D341Med (cell line): ENCODE data around the gene ADAD2.

Source experiments
- DNase-seq: peaks from one replicate; pipeline ENCODE4 v3.0.0; 2012; ENCODE audit warnings: low spot score

The ADAD2 gene

GRCh38 chr16:84176192-84177053 lies 14.5 kb upstream of the ADAD2 start:
- DNase-seq = no peak

- DNase-seq = no peak
These were observed 13.2 kb upstream of the ADAD2 start for GRCh38 chr16:84177741-84178073.

GRCh38 chr16:84178146-84178765 lies 12.7 kb upstream of the ADAD2 start:
- no peak for DNase-seq

GRCh38 chr16:84178892-84179611 lies 11.9 kb upstream of the ADAD2 start:
- DNase-seq = no peak

- no peak for DNase-seq
These were observed 11.2 kb upstream of the ADAD2 start for GRCh38 chr16:84179612-84180320.

- DNase-seq = no peak
These were observed 10.3 kb upstream of the ADAD2 start for GRCh38 chr16:84180519-84181140.

GRCh38 chr16:84181144-84181915 lies 9.6 kb upstream of the ADAD2 start:
- no peak for DNase-seq

- DNase-seq = no peak
These were observed 8.9 kb upstream of the ADAD2 start for GRCh38 chr16:84182104-84182503.

GRCh38 chr16:84182680-84183571 lies 8.0 kb upstream of the ADAD2 start:
- DNase-seq = no peak

- no peak for DNase-seq
These were observed 7.4 kb upstream of the ADAD2 start for GRCh38 chr16:84183572-84183875.

GRCh38 chr16:84183911-84184591 lies 6.9 kb upstream of the ADAD2 start:
- peak; percentile 33 for DNase-seq

GRCh38 chr16:84184775-84185174 lies 6.2 kb upstream of the ADAD2 start:
- peak; percentile 13 for DNase-seq

- DNase-seq = peak; percentile 96
These were observed 4.1 kb upstream of the ADAD2 start, which contains the start of gene TAF1C for GRCh38 chr16:84186685-84187437. Gene TAF1C, minus strand, starts transcription at chr16:84187057. Its CDS starts 2,069 bp downstream, at chr16:84184988.

- no peak for DNase-seq
These were observed 509 bp downstream of the ADAD2 start for GRCh38 chr16:84191466-84191865.

- no peak for DNase-seq
These were observed 2.5 kb downstream of the ADAD2 start for GRCh38 chr16:84193480-84193879.

- no peak for DNase-seq
These were observed 3.1 kb downstream of the ADAD2 start for GRCh38 chr16:84194018-84194417.

GRCh38 chr16:84194470-84195200 lies 3.7 kb downstream of the ADAD2 start:
- no peak for DNase-seq
